Sigmoid colon (tissue), 4 donors: ENCODE data around the gene XIRP2.
A peak's percentile ranks its signal among the peaks of the same experiment; 100 is the strongest.

ENCODE experiments used
- POLR2A ChIP-seq, 2 donors: fragments of 450-650 bp; IDR thresholded peaks; one replicate each; pipeline ENCODE4 v1.6.1; 2016; ENCODE audit warnings: antibody characterized with exemption in 2 of 2, mild to moderate bottlenecking in 2 of 2, moderate library complexity in 2 of 2
- POLR2AphosphoS5 ChIP-seq, 4 donors: sonication (generic); formaldehyde crosslinking; IDR thresholded peaks; one replicate each; pipeline ENCODE4 v1.6.1; 2017; ENCODE audit warnings: antibody characterized with exemption in 4 of 4
- TF ChIP-seq, protein P1 (sequence below), 4 experiments: fragments of 450-650 bp in 3 of 4; fragments of 200-600 bp in 1 of 4; IDR thresholded peaks; one replicate each; pipeline ENCODE4 v1.5.1; 2016 to 2019; ENCODE audit warnings: antibody characterized with exemption in 4 of 4, mild to moderate bottlenecking in 3 of 4, moderate library complexity in 2 of 4

DNA sequence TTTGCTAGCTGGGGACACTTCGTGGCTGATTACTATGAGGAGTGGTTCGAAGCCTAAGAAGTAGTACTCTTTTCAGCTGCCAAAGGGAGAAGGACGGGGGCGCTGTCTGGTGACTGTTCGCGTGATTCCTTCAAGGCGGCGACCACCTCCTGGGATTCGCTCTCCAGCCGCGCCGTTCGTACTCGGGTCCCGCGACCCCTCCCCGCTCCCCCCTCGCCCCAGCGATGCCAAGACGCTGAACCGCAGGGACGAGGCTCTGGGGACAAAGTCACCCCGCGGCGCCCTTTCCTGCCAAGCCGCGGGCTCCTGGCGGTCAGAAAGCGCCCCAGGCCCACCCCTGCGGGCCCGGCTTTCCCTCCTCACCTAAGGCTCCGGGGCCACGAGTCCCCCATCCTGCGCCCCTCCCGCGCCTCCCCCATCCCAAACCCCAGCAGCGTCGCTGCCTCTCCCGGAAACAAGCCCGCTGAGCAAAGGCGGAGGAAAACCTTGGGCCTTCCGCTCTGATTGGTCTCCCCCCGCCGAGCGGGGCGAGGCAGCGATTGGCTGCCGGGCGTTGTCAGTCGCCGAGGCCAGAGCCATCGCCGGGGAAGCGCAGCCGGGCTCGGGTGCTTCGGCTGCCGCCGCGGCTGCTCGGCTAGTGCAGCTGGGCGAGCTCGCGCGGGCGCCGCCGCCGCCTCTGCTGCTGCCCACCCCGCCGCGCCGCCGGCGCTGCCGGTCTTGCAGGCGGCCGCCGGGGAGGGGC lies 404.3 kb downstream of the XIRP2 start, which contains the start of gene B3GALT1:
- TF ChIP-seq, protein P1, sequence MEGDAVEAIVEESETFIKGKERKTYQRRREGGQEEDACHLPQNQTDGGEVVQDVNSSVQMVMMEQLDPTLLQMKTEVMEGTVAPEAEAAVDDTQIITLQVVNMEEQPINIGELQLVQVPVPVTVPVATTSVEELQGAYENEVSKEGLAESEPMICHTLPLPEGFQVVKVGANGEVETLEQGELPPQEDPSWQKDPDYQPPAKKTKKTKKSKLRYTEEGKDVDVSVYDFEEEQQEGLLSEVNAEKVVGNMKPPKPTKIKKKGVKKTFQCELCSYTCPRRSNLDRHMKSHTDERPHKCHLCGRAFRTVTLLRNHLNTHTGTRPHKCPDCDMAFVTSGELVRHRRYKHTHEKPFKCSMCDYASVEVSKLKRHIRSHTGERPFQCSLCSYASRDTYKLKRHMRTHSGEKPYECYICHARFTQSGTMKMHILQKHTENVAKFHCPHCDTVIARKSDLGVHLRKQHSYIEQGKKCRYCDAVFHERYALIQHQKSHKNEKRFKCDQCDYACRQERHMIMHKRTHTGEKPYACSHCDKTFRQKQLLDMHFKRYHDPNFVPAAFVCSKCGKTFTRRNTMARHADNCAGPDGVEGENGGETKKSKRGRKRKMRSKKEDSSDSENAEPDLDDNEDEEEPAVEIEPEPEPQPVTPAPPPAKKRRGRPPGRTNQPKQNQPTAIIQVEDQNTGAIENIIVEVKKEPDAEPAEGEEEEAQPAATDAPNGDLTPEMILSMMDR (IDR thresholded peaks at IDR 0.05) = peak in 3 of 4 experiments; percentile 24 to 34 (median 34)
- TF ChIP-seq POLR2A (IDR thresholded peaks at IDR 0.05) (peak; percentile 18 to 20), POLR2AphosphoS5 (IDR thresholded peaks at IDR 0.05) (peak; percentile 15 to 65 (median 56))
